Measurements from ENCODE around the gene CTIF. TPM values are rescaled to one million over a fixed set of nuclear protein-coding genes. Genes with fewer than 3 reads are reported as not detected.

CTIF gene
- 71.5 and 86.4 TPM in 2 replicates for total RNA-seq

GRCh38 chr18:48538531-48539405 lies at the start of gene CTIF:
Gene CTIF, plus strand, starts transcription at chr18:48539031. Its CDS starts 80,535 bp downstream, at chr18:48619566.
- peak within 1 kb of the TSS; percentile 95 for H3K4me3 ChIP-seq (ENCODE audit: low read depth, low read length)
- DNase-seq (ENCODE audit: low read depth), result peak; percentile 97
- TF ChIP-seq, protein P1, sequence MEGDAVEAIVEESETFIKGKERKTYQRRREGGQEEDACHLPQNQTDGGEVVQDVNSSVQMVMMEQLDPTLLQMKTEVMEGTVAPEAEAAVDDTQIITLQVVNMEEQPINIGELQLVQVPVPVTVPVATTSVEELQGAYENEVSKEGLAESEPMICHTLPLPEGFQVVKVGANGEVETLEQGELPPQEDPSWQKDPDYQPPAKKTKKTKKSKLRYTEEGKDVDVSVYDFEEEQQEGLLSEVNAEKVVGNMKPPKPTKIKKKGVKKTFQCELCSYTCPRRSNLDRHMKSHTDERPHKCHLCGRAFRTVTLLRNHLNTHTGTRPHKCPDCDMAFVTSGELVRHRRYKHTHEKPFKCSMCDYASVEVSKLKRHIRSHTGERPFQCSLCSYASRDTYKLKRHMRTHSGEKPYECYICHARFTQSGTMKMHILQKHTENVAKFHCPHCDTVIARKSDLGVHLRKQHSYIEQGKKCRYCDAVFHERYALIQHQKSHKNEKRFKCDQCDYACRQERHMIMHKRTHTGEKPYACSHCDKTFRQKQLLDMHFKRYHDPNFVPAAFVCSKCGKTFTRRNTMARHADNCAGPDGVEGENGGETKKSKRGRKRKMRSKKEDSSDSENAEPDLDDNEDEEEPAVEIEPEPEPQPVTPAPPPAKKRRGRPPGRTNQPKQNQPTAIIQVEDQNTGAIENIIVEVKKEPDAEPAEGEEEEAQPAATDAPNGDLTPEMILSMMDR (IDR thresholded peaks at IDR 0.05; ENCODE audit: insufficient read depth, low read depth, low read length), result no peak

GRCh38 chr18:48490641-48491293 lies 48.1 kb upstream of the CTIF start:
- TF ChIP-seq, protein P1 (IDR thresholded peaks at IDR 0.05; ENCODE audit: insufficient read depth, low read depth, low read length), result no peak
- peak; percentile 47 for DNase-seq (ENCODE audit: low read depth)
- no peak overlapping the region for H3K4me3 ChIP-seq (ENCODE audit: low read depth, low read length)

GRCh38 chr18:48492880-48493279 lies 46.0 kb upstream of the CTIF start:
- H3K4me3 ChIP-seq (ENCODE audit: low read depth, low read length), result no peak overlapping the region
- no peak for DNase-seq (ENCODE audit: low read depth)
- TF ChIP-seq, protein P1 (IDR thresholded peaks at IDR 0.05; ENCODE audit: insufficient read depth, low read depth, low read length), result no peak

DNA sequence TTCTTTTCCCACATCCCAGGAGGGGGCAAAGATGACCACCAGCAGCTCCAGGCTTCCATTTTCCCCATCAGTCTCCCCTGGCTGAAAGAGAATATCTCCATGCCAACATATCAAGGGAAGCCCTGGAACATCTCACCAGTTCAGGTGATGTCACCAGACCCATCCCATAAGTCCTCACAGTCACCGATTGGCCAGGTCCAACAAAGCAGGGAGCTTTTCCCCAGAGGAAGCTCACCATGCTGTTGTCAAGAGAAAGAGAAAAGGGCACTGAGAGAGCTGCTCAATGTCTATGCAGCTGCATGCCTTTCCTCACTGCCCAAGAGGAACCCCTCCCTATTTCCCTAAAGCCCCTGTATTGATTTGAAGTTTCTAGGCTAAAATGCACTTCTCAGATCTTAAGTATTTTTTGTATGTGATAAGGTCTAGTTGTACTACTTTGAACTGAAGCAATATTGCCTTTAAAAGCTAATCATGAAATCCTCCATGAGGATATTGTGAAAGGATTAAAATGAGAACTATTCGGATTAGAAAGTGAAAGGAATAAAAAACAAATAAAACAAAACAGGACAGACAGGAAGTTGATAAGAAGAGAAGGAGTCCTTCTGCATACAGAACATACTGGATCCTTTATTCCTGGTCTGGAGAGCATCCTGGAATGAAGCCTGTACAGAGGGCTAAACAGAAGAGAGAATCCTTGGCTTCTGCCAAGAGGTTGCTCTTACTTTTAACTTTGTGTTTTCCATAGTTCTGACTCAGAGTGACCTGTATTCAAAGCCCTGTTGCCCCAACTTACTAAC lies 45.2 kb upstream of the CTIF start:
- peak; percentile 27 for DNase-seq (ENCODE audit: low read depth)
- TF ChIP-seq, protein P1 (IDR thresholded peaks at IDR 0.05; ENCODE audit: insufficient read depth, low read depth, low read length), result no peak
- H3K4me3 ChIP-seq (ENCODE audit: low read depth, low read length), result no peak overlapping the region

GRCh38 chr18:48497863-48498262 lies 41.0 kb upstream of the CTIF start:
- no peak for DNase-seq (ENCODE audit: low read depth)
- H3K4me3 ChIP-seq (ENCODE audit: low read depth, low read length), result no peak overlapping the region
- TF ChIP-seq, protein P1 (IDR thresholded peaks at IDR 0.05; ENCODE audit: insufficient read depth, low read depth, low read length), result no peak

- DNase-seq (ENCODE audit: low read depth), result no peak
- TF ChIP-seq, protein P1 (IDR thresholded peaks at IDR 0.05; ENCODE audit: insufficient read depth, low read depth, low read length), result no peak
- H3K4me3 ChIP-seq (ENCODE audit: low read depth, low read length), result no peak overlapping the region
Observed at GRCh38 chr18:48500517-48500916, 38.3 kb upstream of the CTIF start.

Measured in fibroblast of villous mesenchyme (primary cell).